Adipose tissue (tissue), 3 donors: Measurements from ENCODE around the gene FBXW11. TPM values are rescaled to one million over a fixed set of nuclear protein-coding genes. Genes with fewer than 3 reads are reported as not detected.
"Not testable (repeated sequence)": the region's sequence is repeated elsewhere in the genome, so short reads cannot be mapped to it uniquely, and the experiment has no call there.

Experiments
- H3K27ac ChIP-seq: one replicate; pipeline ENCODE4 v1.5.1; 2013; ENCODE audit warnings: low read depth, low read length
- WGBS, 3 donors: extraction: QIAGEN DNeasy Blood & Tissue Kit; methylation state at CpG; one replicate each; pipeline ENCODE4 v1.1.7; 2013; 5-methylcytosine and 5-hydroxymethylcytosine counted together
- polyA plus RNA-seq, 3 donors: library from polyadenylated mRNA; stranded (reverse); fragments of 200-250 nt; gene quantifications; one replicate each; pipeline ENCODE4 v1.2.3, GENCODE V29; 2013
- donor health status: healthy with polysubstance abuse.
- donor health status: Bipolar disorder and iron deficiency.
- donor health status: healthy.

FBXW11 gene
- polyA plus RNA-seq, 3 donors, result 12.4 to 19.8 (median 18.0) TPM

GRCh38 chr5:171966964-171967363 lies 39.5 kb downstream of the FBXW11 start:
- 18 to 66% (median 56%) methylated on average over 2 of the region's 2 CpGs for WGBS, 3 donors
- no peak overlapping the region for H3K27ac ChIP-seq

GRCh38 chr5:171966270-171966669 lies 40.2 kb downstream of the FBXW11 start:
- WGBS, 3 donors, result 26 to 69% (median 39%) methylated on average over 2 of the region's 2 CpGs
- no peak overlapping the region for H3K27ac ChIP-seq

- WGBS, 3 donors, result 64 to 69% (median 66%) methylated on average over 6 of the region's 6 CpGs
- H3K27ac ChIP-seq, result no peak overlapping the region
Observed at GRCh38 chr5:171965745-171966144, 40.7 kb downstream of the FBXW11 start.

GRCh38 chr5:171963416-171963815 lies 43.0 kb downstream of the FBXW11 start:
- H3K27ac ChIP-seq, result no peak overlapping the region
- WGBS, 3 donors, result 72 to 78% (median 75%) methylated on average over 2 of the region's 2 CpGs

- 58 to 79% (median 67%) methylated on average over 3 of the region's 3 CpGs for WGBS, 3 donors
Observed at GRCh38 chr5:171961117-171961516, 45.3 kb downstream of the FBXW11 start.

GRCh38 chr5:171957591-171958251 lies 48.7 kb downstream of the FBXW11 start:
- no peak overlapping the region for H3K27ac ChIP-seq
- whole genome bisulfite sequencing, 3 donors, result 60 to 66% (median 64%) methylated on average over 9 of the region's 9 CpGs

More at GRCh38 chr5:171961117-171961516, 45.3 kb downstream of the FBXW11 start:
- H3K27ac ChIP-seq, result no peak overlapping the region

GRCh38 chr5:171956887-171957495 lies 49.4 kb downstream of the FBXW11 start:
- H3K27ac ChIP-seq, result no peak overlapping the region
- 18 to 56% (median 51%) methylated on average over 5 of the region's 5 CpGs for whole genome bisulfite sequencing, 3 donors

GRCh38 chr5:171956314-171956713 lies 50.1 kb downstream of the FBXW11 start:
- 22 to 98% (median 97%) methylated on average over 1 of the region's 1 CpG for WGBS, 3 donors
- H3K27ac ChIP-seq, result no peak overlapping the region

GRCh38 chr5:171955761-171956160 lies 50.7 kb downstream of the FBXW11 start:
- WGBS, 3 donors, result 75 to 94% (median 88%) methylated on average over 4 of the region's 4 CpGs
- H3K27ac ChIP-seq, result no peak overlapping the region

GRCh38 chr5:171954721-171955120 lies 51.7 kb downstream of the FBXW11 start:
- 20 to 52% (median 29%) methylated on average over 1 of the region's 1 CpG for WGBS, 3 donors
- H3K27ac ChIP-seq, result no peak overlapping the region

- no peak overlapping the region for H3K27ac ChIP-seq
- WGBS, 3 donors, result 24 to 83% (median 72%) methylated on average over 2 of the region's 2 CpGs
Observed at GRCh38 chr5:171953860-171954701, 52.4 kb downstream of the FBXW11 start.

- no peak overlapping the region for H3K27ac ChIP-seq
- WGBS, 3 donors, result 53 to 82% (median 58%) methylated on average over 5 of the region's 5 CpGs
Observed at GRCh38 chr5:171952021-171952420, 54.4 kb downstream of the FBXW11 start.

- WGBS, 3 donors, result 72 to 74% (median 74%) methylated on average over 4 of the region's 4 CpGs
- H3K27ac ChIP-seq, result no peak overlapping the region
Observed at GRCh38 chr5:171951218-171951617, 55.2 kb downstream of the FBXW11 start.

- 93 to 100% (median 95%) methylated on average over 3 of the region's 3 CpGs for WGBS, 3 donors
- no peak overlapping the region for H3K27ac ChIP-seq
Observed at GRCh38 chr5:171946000-171946781, 60.2 kb downstream of the FBXW11 start.

- 34 to 95% (median 94%) methylated on average over 4 of the region's 4 CpGs for WGBS, 3 donors
- no peak overlapping the region for H3K27ac ChIP-seq
Observed at GRCh38 chr5:171945476-171945875, 61.0 kb downstream of the FBXW11 start.

GRCh38 chr5:171945066-171945465 lies 61.4 kb downstream of the FBXW11 start:
- WGBS, 3 donors, result 55 to 77% (median 55%) methylated on average over 2 of the region's 2 CpGs
- no peak overlapping the region for H3K27ac ChIP-seq

GRCh38 chr5:171942112-171942516 lies 64.3 kb downstream of the FBXW11 start:
- 26 to 91% (median 80%) methylated on average over 3 to 4 of the region's 6 CpGs for WGBS, 3 donors
- H3K27ac ChIP-seq, result not testable (repeated sequence)

- WGBS, 3 donors, result 13 to 91% (median 85%) methylated on average over 1 of the region's 1 CpG
- H3K27ac ChIP-seq, result not testable (repeated sequence)
Observed at GRCh38 chr5:171941675-171942074, 64.8 kb downstream of the FBXW11 start.
